Mesendoderm (in vitro differentiated cells): ENCODE data around the gene FAM83E.

Experiments used
- DNase-seq: peaks from one replicate; pipeline ENCODE4 v3.0.0; 2013
- H2AK5ac ChIP-seq: 2 replicates; pipeline ENCODE4 v1.6.1; 2013; ENCODE audit warnings: low read length, inconsistent platforms
- H2BK120ac ChIP-seq: 2 replicates; pipeline ENCODE4 v1.6.1; 2013; ENCODE audit warnings: low read depth, mild to moderate bottlenecking, low read length, moderate library complexity, mixed read lengths
- H2BK15ac ChIP-seq: replicated peaks from 2 replicates; pipeline ENCODE4 v1.6.1; 2013; ENCODE audit warnings: low read depth, mild to moderate bottlenecking, moderate library complexity
- H2BK5ac ChIP-seq: 2 replicates; pipeline ENCODE4 v1.6.1; 2013; ENCODE audit warnings: low read length, inconsistent platforms
- H3K18ac ChIP-seq: 2 replicates; pipeline ENCODE4 v1.6.1; 2013; ENCODE audit warnings: mild to moderate bottlenecking, low read length, mixed read lengths
- H3K23ac ChIP-seq: one replicate; pipeline ENCODE4 v1.6.1; 2013; ENCODE audit warnings: low read length
- H3K27ac ChIP-seq: 2 replicates; pipeline ENCODE4 v1.5.1; 2013; ENCODE audit warnings: low read depth, mild to moderate bottlenecking, inconsistent platforms, low read length, moderate library complexity
- H3K27me3 ChIP-seq: 2 replicates; pipeline ENCODE4 v1.6.1; 2013; ENCODE audit warnings: low read length, control low read depth, mild to moderate bottlenecking, inconsistent platforms; ENCODE audit not compliant: insufficient read depth, poor library complexity
- H3K36me3 ChIP-seq: 2 replicates; pipeline ENCODE4 v1.6.1; 2013; ENCODE audit warnings: low read length, inconsistent platforms; ENCODE audit not compliant: control insufficient read depth, insufficient read depth
- H3K4ac ChIP-seq: one replicate; pipeline ENCODE4 v1.6.1; 2013; ENCODE audit warnings: low read depth, mild to moderate bottlenecking, low read length, moderate library complexity
- H3K4me1 ChIP-seq: 2 replicates; pipeline ENCODE4 v1.6.1; 2013; ENCODE audit warnings: low read depth, low read length, inconsistent platforms; ENCODE audit not compliant: control insufficient read depth
- H3K4me2 ChIP-seq: 2 replicates; pipeline ENCODE4 v1.6.1; 2013; ENCODE audit warnings: low read length
- H3K4me3 ChIP-seq: 2 replicates; pipeline ENCODE4 v1.5.1; 2013; ENCODE audit warnings: mild to moderate bottlenecking, low read length
- H3K56ac ChIP-seq: one replicate; pipeline ENCODE4 v1.6.1; 2013; ENCODE audit warnings: low read length
- H3K79me1 ChIP-seq: 2 replicates; pipeline ENCODE4 v1.6.1; 2013; ENCODE audit warnings: low read length, inconsistent platforms
- H3K79me2 ChIP-seq: 2 replicates; pipeline ENCODE4 v1.6.1; 2013; ENCODE audit warnings: mild to moderate bottlenecking, low read length; ENCODE audit not compliant: control insufficient read depth, insufficient read depth
- H3K9ac ChIP-seq: 2 replicates; pipeline ENCODE4 v1.6.1; 2013; ENCODE audit warnings: low read length, inconsistent platforms
- H4K5ac ChIP-seq: one replicate; pipeline ENCODE4 v1.6.1; 2013; ENCODE audit warnings: low read length
- H4K8ac ChIP-seq: one replicate; pipeline ENCODE4 v1.6.1; 2013; ENCODE audit warnings: low read depth, mild to moderate bottlenecking, control low read depth, low read length, moderate library complexity
- WGBS: extraction: QIAGEN DNeasy Blood & Tissue Kit; methylation state at CpG from one replicate; pipeline ENCODE4 v1.1.7; 2013; ENCODE audit warnings: low lambda C conversion rate, missing lambda C conversion rate; ENCODE audit not compliant: insufficient coverage; ENCODE audit errors: extremely low coverage; 5-methylcytosine and 5-hydroxymethylcytosine counted together

Gene FAM83E

GRCh38 chr19:48650974-48651682 lies 36.3 kb upstream of the FAM83E start:
- H3K56ac ChIP-seq = no peak overlapping the region
- H3K4me2 ChIP-seq = no peak overlapping the region
- no peak overlapping the region for H4K5ac ChIP-seq
- no peaks in the 10 kb centered on the region for H3K79me1 ChIP-seq
- no CpG with 5 or more reads among the region's 12 CpGs for WGBS
- H3K23ac ChIP-seq = no peak overlapping the region
- H4K8ac ChIP-seq = no peak overlapping the region
- no peaks in the 10 kb centered on the region for H3K27me3 ChIP-seq
- no peaks in the 10 kb centered on the region for H3K4me1 ChIP-seq
- H3K18ac ChIP-seq = no peak overlapping the region
- no peaks in the 10 kb centered on the region for H3K79me2 ChIP-seq
- H3K4ac ChIP-seq = no peak overlapping the region
- H2AK5ac ChIP-seq = no peak overlapping the region
- H2BK5ac ChIP-seq = no peak overlapping the region
- no peaks in the 10 kb centered on the region for H3K36me3 ChIP-seq
- no peak overlapping the region for H3K9ac ChIP-seq
- H3K4me3 ChIP-seq = no peak overlapping the region
- DNase-seq = no peak
- no peak overlapping the region for H2BK120ac ChIP-seq
- H2BK15ac ChIP-seq = no peak overlapping the region
- no peak overlapping the region for H3K27ac ChIP-seq

- no CpG with 5 or more reads among the region's 2 CpGs for WGBS
- Histone ChIP-seq H3K36me3 (no peaks in the 10 kb centered on the region), H3K23ac (no peak overlapping the region), H3K4me2 (no peak overlapping the region), H2BK15ac (no peak overlapping the region), H3K79me2 (no peaks in the 10 kb centered on the region), H4K5ac (no peak overlapping the region), H3K27me3 (no peaks in the 10 kb centered on the region), H2BK5ac (no peak overlapping the region), H3K18ac (no peak overlapping the region), H3K4me3 (no peak overlapping the region), H3K27ac (no peak overlapping the region), H3K79me1 (no peaks in the 10 kb centered on the region), H2BK120ac (no peak overlapping the region), H2AK5ac (no peak overlapping the region), H3K4ac (no peak overlapping the region), H4K8ac (no peak overlapping the region), H3K56ac (no peak overlapping the region), H3K4me1 (no peaks in the 10 kb centered on the region), H3K9ac (no peak overlapping the region)
- DNase-seq = no peak
Measured at GRCh38 chr19:48648134-48648533, 33.3 kb upstream of the FAM83E start.

GRCh38 chr19:48646722-48647216 lies 31.9 kb upstream of the FAM83E start:
- H2AK5ac ChIP-seq = no peak overlapping the region
- H2BK15ac ChIP-seq = no peak overlapping the region
- DNase-seq = peak; percentile 97
- H3K27me3 ChIP-seq = no peaks in the 10 kb centered on the region
- no peak overlapping the region for H3K27ac ChIP-seq
- no peaks in the 10 kb centered on the region for H3K79me1 ChIP-seq
- no peak overlapping the region for H3K4me3 ChIP-seq
- no peaks in the 10 kb centered on the region for H3K36me3 ChIP-seq
- no peak overlapping the region for H3K18ac ChIP-seq
- peak overlapping the region; percentile 34 for H3K4me2 ChIP-seq
- H3K79me2 ChIP-seq = no peaks in the 10 kb centered on the region
- H2BK5ac ChIP-seq = no peak overlapping the region
- H3K4ac ChIP-seq = no peak overlapping the region
- no CpG with 5 or more reads among the region's 10 CpGs for WGBS
- no peak overlapping the region for H4K8ac ChIP-seq
- no peaks in the 10 kb centered on the region for H3K4me1 ChIP-seq
- H2BK120ac ChIP-seq = no peak overlapping the region
- H3K9ac ChIP-seq = no peak overlapping the region
- H3K56ac ChIP-seq = peak overlapping the region; percentile 76
- no peak overlapping the region for H4K5ac ChIP-seq
- no peak overlapping the region for H3K23ac ChIP-seq

- peak within 1 kb of the TSS; percentile 63 for H3K4me3 ChIP-seq
- H3K27ac ChIP-seq = peak within 1 kb of the TSS; percentile 55
- no peak within 1 kb of the TSS for H4K5ac ChIP-seq
- no peaks in the 10 kb centered on the region for H3K79me1 ChIP-seq
- H3K56ac ChIP-seq = peak within 1 kb of the TSS; percentile 79
- peak within 1 kb of the TSS; percentile 2 for H2BK120ac ChIP-seq
- peak within 1 kb of the TSS; percentile 74 for H2BK5ac ChIP-seq
- H2AK5ac ChIP-seq = no peak within 1 kb of the TSS
- H4K8ac ChIP-seq = no peak within 1 kb of the TSS
- H3K23ac ChIP-seq = no peak within 1 kb of the TSS
- H3K9ac ChIP-seq = peak within 1 kb of the TSS; percentile 69
- H3K18ac ChIP-seq = peak within 1 kb of the TSS; percentile 78
- H3K4me2 ChIP-seq = peak within 1 kb of the TSS; percentile 96
- no peaks in the 10 kb centered on the region for H3K4me1 ChIP-seq
- no peak within 1 kb of the TSS for H3K4ac ChIP-seq
- no peak within 1 kb of the TSS for H2BK15ac ChIP-seq
- no peaks in the 10 kb centered on the region for H3K36me3 ChIP-seq
- H3K27me3 ChIP-seq = no peaks in the 10 kb centered on the region
- peak; percentile 93 for DNase-seq
- no CpG with 5 or more reads among the region's 33 CpGs for WGBS
- no peaks in the 10 kb centered on the region for H3K79me2 ChIP-seq
Measured at GRCh38 chr19:48646001-48646721, 31.3 kb upstream of the FAM83E start, which contains the start of gene CA11. Gene CA11 (minus strand): TSS chr19:48646187. CDS start chr19:48645632, 555 bp downstream.

GRCh38 chr19:48645620-48646000 lies 30.7 kb upstream of the FAM83E start:
- H3K9ac ChIP-seq = peak overlapping the region; percentile 69
- H3K79me1 ChIP-seq = no peaks in the 10 kb centered on the region
- no peak overlapping the region for H4K8ac ChIP-seq
- no peak overlapping the region for H3K4ac ChIP-seq
- no peak overlapping the region for H2AK5ac ChIP-seq
- WGBS = no CpG with 5 or more reads among the region's 6 CpGs
- H3K4me1 ChIP-seq = no peaks in the 10 kb centered on the region
- H3K23ac ChIP-seq = no peak overlapping the region
- H2BK120ac ChIP-seq = peak overlapping the region; percentile 2
- H3K56ac ChIP-seq = peak overlapping the region; percentile 79
- peak overlapping the region; percentile 13 for H3K4me3 ChIP-seq
- H3K4me2 ChIP-seq = peak overlapping the region; percentile 96
- H2BK5ac ChIP-seq = peak overlapping the region; percentile 74
- no peaks in the 10 kb centered on the region for H3K36me3 ChIP-seq
- no peaks in the 10 kb centered on the region for H3K27me3 ChIP-seq
- no peak overlapping the region for H4K5ac ChIP-seq
- no peak for DNase-seq
- no peak overlapping the region for H2BK15ac ChIP-seq
- no peaks in the 10 kb centered on the region for H3K79me2 ChIP-seq
- peak overlapping the region; percentile 55 for H3K27ac ChIP-seq
- H3K18ac ChIP-seq = peak overlapping the region; percentile 19
